Iris pigment epithelial cell (primary cell): ENCODE data around the gene CSMD2.

ENCODE experiments used
- DNase-seq: peaks from one replicate; pipeline ENCODE4 v3.0.0-alpha.2; 2011; ENCODE audit warnings: low read depth

CSMD2 gene

DNA sequence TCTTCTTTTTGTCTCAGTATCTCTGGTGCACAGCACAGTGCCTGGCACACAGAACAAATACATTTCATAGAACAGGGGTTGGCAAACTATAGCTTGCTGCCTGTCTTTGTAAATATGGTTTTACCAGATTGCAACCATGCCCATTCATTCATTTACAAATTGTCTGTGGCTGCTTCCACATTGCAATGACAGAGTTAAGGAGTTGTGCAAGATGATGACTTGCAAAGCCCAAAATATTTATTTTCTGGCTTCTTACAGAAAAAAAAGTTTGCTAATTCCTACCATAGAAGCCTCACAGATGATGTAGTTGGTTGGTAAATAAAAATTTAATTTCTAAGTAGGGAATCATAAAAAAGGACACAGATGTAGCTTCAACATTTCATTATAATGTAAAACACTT, 312.3 kb downstream of the CSMD2 start:
- DNase-seq, result no peak

GRCh38 chr1:33850481-33850880, 314.5 kb downstream of the CSMD2 start:
- DNase-seq, result no peak

DNA sequence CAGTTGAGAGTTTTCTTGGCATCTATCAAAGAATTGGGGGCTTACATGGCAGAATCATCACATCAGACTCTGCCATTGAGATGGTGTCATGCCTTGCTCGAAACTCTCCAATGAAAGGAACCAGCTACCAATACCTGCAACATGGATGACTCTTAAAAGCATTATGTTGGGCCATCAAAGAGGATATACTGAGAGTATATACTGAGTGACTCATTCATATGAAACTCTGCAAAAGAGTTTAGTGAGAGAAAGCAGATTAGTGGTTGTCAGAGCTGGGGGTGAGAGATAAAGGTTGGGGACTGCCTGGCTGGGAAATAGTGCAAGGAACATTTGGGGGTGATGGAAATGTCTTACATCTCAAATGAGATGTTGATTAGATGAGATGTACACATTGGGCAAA, 315.8 kb downstream of the CSMD2 start:
- no peak for DNase-seq

DNA sequence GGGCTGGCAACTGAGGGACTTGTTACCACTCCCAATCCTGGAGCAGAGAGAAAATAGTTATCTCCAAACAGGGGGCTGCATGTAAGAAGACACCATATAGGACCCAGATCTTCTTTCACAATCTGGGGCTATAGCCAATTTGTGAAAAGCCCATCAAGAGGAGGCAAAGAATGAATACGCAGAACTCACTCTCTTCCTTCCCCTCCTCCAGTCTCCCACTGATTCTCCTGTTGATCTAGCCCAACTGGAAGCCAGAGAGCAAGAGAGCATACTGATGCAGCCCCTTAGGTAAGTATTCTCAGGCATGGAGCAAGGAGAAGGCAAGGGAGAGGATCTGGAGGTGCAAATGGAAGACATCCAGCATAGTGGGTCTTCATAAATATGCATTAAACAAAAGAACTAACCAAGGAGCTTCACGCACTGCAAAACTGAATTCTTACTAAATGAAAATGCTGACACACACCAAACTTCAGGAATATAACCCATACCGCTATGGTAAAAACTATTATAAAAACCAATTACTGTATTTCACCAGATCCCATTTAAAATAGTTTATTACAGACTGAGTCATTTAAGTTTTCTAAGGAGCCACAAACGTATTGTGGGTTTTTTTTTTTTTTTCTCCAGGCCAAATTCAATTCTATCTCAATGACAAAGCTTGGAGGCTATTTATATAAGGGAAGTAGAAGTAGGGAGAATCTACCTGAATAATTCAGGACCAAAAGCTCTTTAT, 316.7 kb downstream of the CSMD2 start:
- DNase-seq, result no peak

DNA sequence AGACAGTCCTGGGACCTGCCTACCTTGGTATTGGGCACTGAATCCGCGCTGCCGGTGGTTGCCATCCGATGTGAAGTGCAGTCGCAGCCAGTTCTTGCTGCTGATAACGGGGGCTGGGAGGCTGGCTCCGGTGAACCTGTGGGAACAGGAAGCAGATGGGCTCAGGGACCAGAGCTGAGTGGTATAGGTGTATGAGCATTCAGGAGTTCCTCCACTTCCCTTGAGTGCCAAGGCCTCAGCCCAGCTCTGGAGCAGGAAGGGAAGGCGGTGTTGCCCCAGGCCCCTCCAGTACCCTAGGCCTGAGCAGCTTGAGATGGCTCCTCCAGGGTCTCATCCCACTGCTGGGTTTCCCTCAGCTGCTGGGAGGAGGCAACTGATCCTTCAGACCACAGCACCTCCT, 318.2 kb downstream of the CSMD2 start:
- no peak for DNase-seq

- DNase-seq, result no peak
Observed at GRCh38 chr1:33844166-33844565, 320.9 kb downstream of the CSMD2 start.

DNA sequence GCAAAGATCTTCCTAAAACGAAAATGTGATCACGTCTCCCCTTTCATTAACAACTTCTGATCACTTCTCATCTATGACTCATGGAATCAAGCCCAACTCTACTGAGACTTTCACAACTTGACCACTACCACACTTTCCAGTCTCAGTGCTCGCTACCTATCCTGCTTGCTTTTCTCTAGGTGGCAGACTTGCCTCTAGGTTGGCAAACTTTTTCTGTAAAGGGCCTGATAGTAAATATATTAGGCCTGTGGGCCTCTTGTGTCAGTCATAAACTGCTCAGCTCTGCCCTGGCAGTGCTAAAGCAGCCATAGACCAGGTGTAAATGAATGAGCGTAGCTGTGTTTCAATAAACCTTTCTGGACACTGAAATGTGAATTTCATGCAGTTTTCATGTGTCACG, 322.7 kb downstream of the CSMD2 start:
- DNase-seq, result no peak

DNA sequence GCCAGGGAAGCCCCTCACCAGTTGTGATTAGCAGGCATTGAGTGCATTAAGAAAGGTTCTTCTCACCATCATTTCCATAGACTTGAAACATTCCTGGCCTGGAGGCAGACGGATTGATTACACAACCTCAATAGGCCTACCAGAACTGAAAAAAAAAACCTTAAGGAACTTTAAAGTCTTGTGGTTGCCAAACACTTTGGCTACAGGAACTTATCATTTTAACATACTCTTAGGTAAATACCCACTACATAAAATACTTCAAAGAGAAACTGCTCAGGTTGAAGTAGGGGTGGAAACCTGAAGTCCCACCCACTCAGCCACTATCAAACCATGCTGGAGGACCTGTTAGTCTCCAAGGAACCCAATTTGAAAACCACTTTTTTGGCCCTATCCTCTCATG, 323.5 kb downstream of the CSMD2 start:
- no peak for DNase-seq

GRCh38 chr1:33837635-33838034, 327.4 kb downstream of the CSMD2 start:
- no peak for DNase-seq

GRCh38 chr1:33836911-33837310, 328.1 kb downstream of the CSMD2 start:
- no peak for DNase-seq

- no peak for DNase-seq
Observed at GRCh38 chr1:33828654-33829053, 336.4 kb downstream of the CSMD2 start.

DNA sequence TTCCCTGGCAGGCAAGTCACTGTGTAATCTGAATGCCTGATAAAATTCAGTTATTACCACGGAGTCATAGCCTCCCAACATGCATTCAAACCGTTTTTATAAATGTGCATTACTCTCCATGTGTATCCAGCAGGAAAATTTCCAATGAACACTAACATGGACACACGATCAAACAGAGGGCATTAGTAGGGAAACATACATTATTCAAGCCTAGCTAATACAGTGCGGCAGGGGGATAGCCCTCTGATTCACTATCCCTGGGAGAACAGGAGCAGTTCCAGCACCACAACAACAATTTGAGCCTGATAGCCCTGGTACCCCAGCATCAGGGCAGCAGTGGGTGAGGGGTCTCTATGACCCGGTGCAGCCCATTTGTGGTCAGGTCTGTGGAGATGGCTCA, 337.0 kb downstream of the CSMD2 start:
- no peak for DNase-seq

GRCh38 chr1:33826711-33827110, 338.3 kb downstream of the CSMD2 start:
- no peak for DNase-seq

DNA sequence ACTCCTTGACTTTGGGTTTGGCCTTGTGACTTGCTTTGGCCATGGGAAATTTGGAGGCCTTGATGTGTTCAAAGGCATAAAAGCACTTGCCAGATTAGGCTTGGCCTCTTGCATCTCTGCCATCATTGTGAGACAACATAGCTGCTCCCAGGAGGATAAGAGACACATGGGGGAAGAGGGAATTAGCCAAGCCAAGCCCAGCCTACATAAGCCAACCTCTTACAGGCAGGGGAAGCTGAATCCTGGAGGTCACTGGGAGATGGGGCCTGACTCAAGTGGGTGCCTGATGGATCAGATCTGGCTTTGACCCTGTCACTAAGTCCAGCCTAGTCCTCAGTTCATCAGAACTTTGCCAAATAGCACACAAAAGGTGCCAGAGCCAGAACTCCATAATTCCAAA, 338.7 kb downstream of the CSMD2 start:
- no peak for DNase-seq

DNA sequence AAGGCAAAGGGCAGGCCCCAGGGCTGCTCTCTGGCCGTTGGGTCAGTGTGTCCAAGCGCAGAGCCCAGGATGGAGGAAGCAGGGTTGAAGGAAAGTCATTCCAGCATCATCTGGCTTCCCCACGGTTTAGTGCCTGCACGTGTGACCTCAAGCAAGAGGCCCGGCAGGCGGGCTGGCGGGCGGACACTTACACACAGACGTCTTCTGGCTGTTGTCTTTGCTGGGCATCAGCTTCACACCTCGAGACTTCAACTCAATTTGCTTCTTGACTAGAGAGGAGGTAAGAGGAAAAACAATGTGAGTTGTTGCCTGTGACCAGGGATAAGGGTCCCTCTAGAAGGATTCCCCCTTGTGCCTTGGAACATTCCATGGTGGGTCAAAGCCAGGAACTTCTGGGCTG, 339.5 kb downstream of the CSMD2 start:
- DNase-seq, result no peak

- no peak for DNase-seq
Observed at GRCh38 chr1:33824971-33825370, 340.1 kb downstream of the CSMD2 start.

GRCh38 chr1:33824321-33824720, 340.7 kb downstream of the CSMD2 start:
- no peak for DNase-seq

DNA sequence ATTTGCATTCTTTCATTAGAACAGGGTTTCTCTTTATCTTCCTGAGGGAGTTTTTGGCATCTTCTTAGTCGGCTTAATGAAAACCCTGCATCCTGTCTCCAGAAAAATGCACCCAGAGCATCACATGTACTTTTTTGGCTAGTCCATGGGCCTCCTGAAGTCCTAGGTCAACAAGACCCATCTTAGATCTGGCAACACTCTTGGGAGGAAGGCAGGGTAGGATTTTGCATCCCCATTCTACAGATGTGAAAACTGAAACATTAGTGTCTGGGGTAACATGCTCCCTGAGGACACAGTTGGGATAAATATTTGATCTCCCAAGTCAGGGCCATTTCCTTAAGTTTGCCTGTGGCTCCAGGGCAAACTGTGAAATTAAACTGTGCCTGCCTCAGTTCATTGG, 341.2 kb downstream of the CSMD2 start:
- DNase-seq, result no peak

GRCh38 chr1:33823401-33823800, 341.6 kb downstream of the CSMD2 start:
- no peak for DNase-seq

- no peak for DNase-seq
Observed at GRCh38 chr1:33822396-33822795, 342.6 kb downstream of the CSMD2 start.

- DNase-seq, result no peak
Observed at GRCh38 chr1:33821291-33821690, 343.7 kb downstream of the CSMD2 start.

GRCh38 chr1:33820804-33821203, 344.2 kb downstream of the CSMD2 start:
- no peak for DNase-seq

GRCh38 chr1:33819913-33820311, 345.1 kb downstream of the CSMD2 start:
- DNase-seq, result no peak

DNA sequence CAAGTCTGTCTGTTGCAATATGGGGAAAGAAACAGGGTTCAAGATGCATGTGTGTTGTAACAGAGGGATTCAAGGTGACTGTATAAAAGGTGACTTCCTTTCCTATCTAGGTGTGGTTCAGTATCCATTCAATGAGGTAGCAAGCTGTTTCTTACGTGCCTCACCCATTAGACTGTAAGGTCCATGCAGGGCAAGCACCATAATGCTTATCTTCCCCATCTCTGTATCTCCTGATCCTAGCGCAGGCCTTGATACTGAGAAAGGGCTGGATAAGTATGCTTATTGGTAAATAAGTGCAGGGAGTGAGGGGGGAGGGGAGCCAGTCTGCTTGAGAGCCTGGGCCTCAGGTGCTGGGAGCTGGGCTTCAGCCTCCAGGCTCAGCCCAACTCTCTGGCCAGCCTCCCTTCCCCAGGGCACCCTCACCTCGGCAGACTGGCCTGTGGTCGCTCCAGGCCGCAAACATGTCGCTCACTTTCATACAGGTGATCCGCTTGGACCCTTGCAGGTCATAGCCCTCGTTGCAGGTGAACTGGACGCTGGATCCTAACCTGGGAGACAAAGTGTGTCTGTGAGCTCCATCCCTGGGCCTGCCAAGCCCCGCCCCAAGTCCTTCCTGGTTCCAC, 345.6 kb downstream of the CSMD2 start:
- no peak for DNase-seq
